HAP-1 (cell line): Measurements from ENCODE around the gene EXD1.
"Not testable (repeated sequence)": the region's sequence is repeated elsewhere in the genome, so short reads cannot be mapped to it uniquely, and the experiment has no call there.

Experiments used
- DNase-seq, 2 experiments: peaks; one replicate each; pipeline ENCODE4 v3.0.0-alpha.2; 2016 to 2020; ENCODE audit warnings: low spot score in 2 of 2
- H3K27me3 ChIP-seq: fragments of 250-450 bp; sonication (Bioruptor Pico); 2 replicates; pipeline ENCODE4 v1.5.1; 2020; ENCODE audit warnings: low read depth, mild to moderate bottlenecking, moderate library complexity
- H3K36me3 ChIP-seq: fragments of 250-450 bp; sonication (Bioruptor Pico); replicated peaks from 2 replicates; pipeline ENCODE4 v1.5.1; 2020; ENCODE audit warnings: mild to moderate bottlenecking
- H3K4me1 ChIP-seq: fragments of 250-450 bp; sonication (Bioruptor Pico); 2 replicates; pipeline ENCODE4 v1.5.1; 2020; ENCODE audit warnings: mild to moderate bottlenecking
- H3K4me3 ChIP-seq: fragments of 250-450 bp; sonication (Bioruptor Pico); 2 replicates; pipeline ENCODE4 v1.5.1; 2020; ENCODE audit warnings: mild to moderate bottlenecking, moderate library complexity
- H3K9me3 ChIP-seq: fragments of 250-450 bp; sonication (Bioruptor Pico); 2 replicates; pipeline ENCODE4 v1.5.1; 2020; ENCODE audit warnings: mild to moderate bottlenecking, moderate library complexity
- in situ Hi-C: fragments of 300-500 bp; cut with MboI; formaldehyde crosslinking; loops from 3 replicates; pipeline ENCODE4 v1.14.3; 2020; ENCODE audit warnings: low sequenced_read_pairs, inconsistent platforms, mixed read lengths

Gene EXD1, protein sequence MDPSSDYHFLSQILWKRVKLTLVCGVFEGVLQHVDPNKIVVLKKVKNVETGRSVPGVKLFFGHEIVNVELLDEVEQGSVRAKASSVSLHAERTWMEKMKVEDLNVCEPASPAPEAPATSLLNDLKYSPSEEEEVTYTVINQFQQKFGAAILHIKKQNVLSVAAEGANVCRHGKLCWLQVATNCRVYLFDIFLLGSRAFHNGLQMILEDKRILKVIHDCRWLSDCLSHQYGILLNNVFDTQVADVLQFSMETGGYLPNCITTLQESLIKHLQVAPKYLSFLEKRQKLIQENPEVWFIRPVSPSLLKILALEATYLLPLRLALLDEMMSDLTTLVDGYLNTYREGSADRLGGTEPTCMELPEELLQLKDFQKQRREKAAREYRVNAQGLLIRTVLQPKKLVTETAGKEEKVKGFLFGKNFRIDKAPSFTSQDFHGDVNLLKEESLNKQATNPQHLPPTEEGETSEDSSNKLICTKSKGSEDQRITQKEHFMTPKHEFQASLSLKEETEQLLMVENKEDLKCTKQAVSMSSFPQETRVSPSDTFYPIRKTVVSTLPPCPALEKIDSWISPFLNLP

DNA sequence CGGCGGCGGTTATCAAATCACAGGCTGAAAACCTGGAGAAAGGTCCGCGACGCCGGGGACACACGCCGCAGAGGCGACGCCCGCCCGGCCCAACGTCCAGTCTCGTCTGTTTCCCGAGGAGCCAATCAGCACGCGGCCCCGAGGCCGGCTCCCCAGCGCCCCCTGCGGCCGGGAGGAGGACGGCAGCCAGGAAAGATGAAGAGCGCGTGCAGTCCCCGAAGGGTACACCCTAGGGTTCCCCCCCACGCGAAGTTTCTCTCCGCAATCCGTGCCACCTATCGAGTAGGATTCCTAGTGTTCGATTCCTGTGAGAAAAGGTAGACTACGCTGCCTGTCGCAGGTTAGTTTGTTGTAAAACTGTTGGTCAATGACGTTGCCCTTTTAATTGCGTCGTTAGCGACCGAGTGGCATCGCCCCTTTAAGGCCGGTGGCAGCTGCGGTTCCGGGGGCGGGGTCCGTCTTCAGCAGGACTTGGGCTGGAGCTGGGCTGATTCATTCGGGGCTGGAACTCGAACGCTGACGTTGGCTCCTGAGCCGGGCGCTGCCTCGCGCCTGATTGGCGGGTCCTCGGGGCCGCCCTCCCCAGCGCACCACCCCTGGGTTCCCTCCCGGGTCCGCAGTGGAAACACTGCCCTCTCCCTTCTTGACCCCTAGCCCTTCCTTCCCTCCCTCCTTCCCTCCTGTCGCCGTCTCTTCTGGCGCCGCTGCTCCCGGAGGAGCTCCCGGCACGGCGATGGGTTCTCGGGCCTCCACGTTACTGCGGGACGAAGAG lies at the start of gene EXD1, which contains the start of gene CHP1:
Gene EXD1 (minus strand): TSS at position 108 of the 772 bp plus-strand sequence. CDS start 4,182 bp downstream, outside the sequence.
Gene CHP1 (plus strand): TSS at position 619 of the 772 bp plus-strand sequence. CDS start 115 bp downstream, at position 734.
- no peaks in the 10 kb centered on the region for H3K27me3 ChIP-seq
- H3K4me1 ChIP-seq = peaks cover 14% of the 10 kb centered on the region
- in situ Hi-C loops = no loop called here
- H3K9me3 ChIP-seq = no peaks in the 10 kb centered on the region
- no peaks in the 10 kb centered on the region for H3K36me3 ChIP-seq
- DNase-seq = peak; percentile 91 to 99
- peak within 1 kb of the TSS; percentile 81 for H3K4me3 ChIP-seq

DNA sequence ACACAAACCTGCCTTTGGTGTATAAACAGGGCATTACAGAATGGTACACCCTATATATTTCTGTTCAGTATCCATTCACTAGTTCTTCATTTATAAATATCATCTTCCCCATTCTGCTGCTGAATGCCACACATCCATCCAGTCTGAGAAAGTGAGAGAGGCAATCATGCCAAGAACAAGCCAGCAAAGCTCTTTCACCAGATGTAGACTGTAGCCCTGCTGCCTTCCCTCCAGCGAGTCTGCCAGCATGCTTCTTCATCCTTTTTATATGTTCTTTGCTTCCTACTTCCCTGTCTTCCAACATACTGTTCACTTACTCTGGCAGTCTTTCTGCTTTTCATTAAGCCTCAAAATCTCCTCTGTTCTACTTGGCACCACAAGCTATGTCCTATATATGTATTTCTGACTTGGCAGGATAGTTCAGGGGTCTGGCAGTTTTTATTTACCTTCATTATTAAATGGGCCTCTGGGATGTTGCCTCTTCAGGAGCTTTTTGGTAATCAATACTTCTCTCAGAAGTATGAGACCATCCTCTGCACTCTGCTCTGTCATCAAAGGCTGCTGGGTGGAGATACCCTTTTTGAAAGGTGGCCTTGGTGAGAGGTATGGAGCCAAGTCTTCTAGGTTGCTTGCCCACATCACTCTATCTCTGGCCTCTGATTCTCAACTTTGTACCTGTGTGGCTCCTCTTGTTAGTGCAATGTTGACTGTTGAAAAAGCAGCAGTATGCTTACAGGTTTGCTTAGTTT lies 49.2 kb upstream of the EXD1 start:
- Histone ChIP-seq H3K36me3 (peaks cover 12% of the 10 kb centered on the region), H3K27me3 (no peaks in the 10 kb centered on the region), H3K9me3 (no peaks in the 10 kb centered on the region), H3K4me3 (no peak overlapping the region), H3K4me1 (peaks cover 9% of the 10 kb centered on the region)
- DNase-seq = no peak
- in situ Hi-C loops = no loop called here

DNA sequence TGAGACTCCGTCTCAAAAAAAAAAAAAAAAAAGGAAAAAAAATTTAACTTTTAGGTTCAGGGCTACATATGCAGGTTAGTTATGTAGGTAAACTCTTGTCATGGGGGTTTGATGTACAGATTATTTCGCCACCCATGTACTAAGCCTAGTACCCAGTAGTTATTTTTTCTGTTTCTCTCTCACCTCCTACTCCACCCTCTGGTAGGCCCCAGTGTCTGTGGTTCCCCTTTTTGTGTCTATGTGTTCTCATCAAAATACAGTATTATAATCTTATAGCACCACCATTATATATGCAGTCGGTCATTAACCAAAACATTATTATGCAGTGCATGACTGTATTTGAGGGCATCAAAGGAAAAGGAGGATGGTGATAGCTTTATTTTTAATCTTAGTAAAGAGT lies 47.8 kb upstream of the EXD1 start:
- in situ Hi-C loops = no loop called here
- no peak overlapping the region for H3K4me3 ChIP-seq
- H3K9me3 ChIP-seq = no peaks in the 10 kb centered on the region
- H3K27me3 ChIP-seq = no peaks in the 10 kb centered on the region
- DNase-seq = no peak
- peaks cover 6% of the 10 kb centered on the region for H3K4me1 ChIP-seq
- H3K36me3 ChIP-seq = peaks cover 5% of the 10 kb centered on the region

DNA sequence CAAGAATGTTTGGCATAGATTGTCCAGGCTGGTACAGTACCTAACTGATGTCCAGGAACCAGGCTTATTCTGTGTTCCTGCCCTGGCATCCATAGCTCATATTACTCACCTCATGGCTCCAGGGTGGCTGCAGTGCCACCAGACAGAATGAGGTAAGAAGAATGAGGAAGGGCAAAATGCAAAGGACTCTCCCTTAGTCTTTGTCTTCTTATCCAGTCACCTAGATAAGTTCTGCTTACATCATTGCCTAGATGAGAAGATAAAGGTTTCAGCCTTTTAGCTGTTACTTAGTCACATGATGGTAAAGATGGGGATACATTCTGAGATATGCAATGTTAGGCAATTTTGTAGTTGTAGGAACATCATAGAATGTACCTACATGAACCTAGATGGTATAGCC lies 46.3 kb upstream of the EXD1 start:
- no peaks in the 10 kb centered on the region for H3K27me3 ChIP-seq
- no peaks in the 10 kb centered on the region for H3K9me3 ChIP-seq
- H3K36me3 ChIP-seq = peaks cover 5% of the 10 kb centered on the region
- no peaks in the 10 kb centered on the region for H3K4me1 ChIP-seq
- H3K4me3 ChIP-seq = no peak overlapping the region
- DNase-seq = no peak
- in situ Hi-C loops = no loop called here

DNA sequence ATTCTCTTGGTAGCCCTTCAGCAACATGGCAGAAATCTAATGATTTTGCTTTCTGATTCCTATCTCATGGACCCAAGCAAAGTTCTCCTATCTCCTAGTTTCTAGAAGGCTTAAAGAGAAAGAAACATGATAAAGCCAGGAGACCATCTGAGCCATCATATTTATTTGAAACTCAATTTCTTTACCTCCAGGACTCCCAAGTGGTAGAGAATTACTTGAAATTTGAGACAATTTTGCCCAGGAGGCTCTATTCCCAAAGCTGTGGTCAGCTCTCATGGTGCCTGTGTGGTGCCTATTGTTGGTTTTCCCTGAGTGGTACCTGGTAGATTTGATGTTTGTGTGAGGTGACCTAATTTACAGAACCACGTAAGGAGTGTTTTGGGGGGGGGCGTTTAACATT lies 39.3 kb upstream of the EXD1 start:
- in situ Hi-C loops = no loop called here
- H3K36me3 ChIP-seq = peaks cover 9% of the 10 kb centered on the region; the same call in 1 of the 2 replicates
- H3K9me3 ChIP-seq = no peaks in the 10 kb centered on the region
- H3K4me1 ChIP-seq = no peaks in the 10 kb centered on the region
- no peak overlapping the region for H3K4me3 ChIP-seq
- H3K27me3 ChIP-seq = no peaks in the 10 kb centered on the region
- DNase-seq = no peak

DNA sequence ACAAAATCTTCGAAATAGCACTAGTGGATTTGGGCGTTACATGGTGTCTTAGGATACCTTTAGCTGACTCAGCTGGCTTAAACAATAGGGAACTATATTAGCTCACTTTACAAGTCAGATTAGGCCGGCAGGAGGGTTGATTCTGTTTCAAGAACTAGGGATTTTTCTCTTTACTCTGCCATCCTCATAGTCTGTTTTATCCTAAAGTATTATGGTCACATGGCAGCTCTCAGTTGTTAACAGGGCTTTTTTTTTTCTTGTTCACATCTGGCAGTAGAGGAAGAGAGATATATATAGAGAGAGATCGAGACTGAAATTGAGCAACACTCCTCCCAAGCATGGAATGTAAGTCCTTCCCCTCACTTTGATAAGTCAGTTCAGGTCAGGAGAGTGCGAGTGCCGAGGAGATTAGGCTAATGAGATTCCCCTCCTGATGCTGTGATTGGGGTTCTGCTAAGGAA lies 33.4 kb upstream of the EXD1 start:
- Histone ChIP-seq H3K9me3 (no peaks in the 10 kb centered on the region), H3K27me3 (no peaks in the 10 kb centered on the region), H3K4me3 (no peak overlapping the region), H3K4me1 (no peaks in the 10 kb centered on the region), H3K36me3 (peaks cover 18% of the 10 kb centered on the region)
- in situ Hi-C loops = no loop called here
- DNase-seq = peak in 1 of 2 experiments; percentile 12

DNA sequence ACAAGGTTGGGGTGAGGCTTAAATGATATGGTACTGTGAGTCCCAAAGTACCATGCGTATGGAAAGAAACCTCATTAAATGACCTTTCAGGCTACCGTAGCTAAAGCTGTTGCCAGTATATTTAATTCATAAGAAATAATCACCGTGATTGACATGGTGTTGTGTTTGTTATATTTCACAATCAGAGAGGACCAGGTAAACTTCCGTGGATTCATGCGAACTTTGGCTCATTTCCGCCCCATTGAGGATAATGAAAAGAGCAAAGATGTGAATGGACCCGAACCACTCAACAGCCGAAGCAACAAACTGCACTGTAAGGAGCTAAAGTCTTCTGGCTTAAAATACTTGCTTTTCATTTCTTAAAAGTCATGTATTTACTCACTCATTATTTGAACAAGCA lies 32.0 kb upstream of the EXD1 start:
- Histone ChIP-seq H3K9me3 (no peaks in the 10 kb centered on the region), H3K36me3 (peaks cover 18% of the 10 kb centered on the region), H3K4me1 (no peaks in the 10 kb centered on the region), H3K27me3 (no peaks in the 10 kb centered on the region), H3K4me3 (no peak overlapping the region)
- DNase-seq = no peak
- in situ Hi-C loops = no loop called here

DNA sequence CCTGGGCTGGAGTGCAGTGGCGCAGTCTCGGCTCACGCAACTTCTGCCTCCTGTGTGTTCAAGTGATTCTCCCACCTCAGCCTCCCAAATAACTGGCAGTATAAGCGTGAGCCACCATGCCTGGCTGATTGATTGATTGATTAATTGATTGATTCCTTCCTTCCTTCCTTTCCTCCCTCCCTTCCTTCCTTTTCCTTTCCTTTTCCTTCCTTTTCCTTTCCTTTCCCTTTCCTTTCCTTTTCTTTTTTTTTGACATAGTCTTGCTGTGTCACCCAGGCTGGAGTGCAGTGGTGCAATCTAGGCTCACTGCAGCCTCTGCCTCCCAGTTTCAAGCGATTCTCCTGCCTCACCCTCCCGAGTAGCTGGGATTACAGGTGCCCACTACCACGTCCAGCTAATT lies 30.4 kb upstream of the EXD1 start:
- H3K4me1 ChIP-seq, in situ Hi-C loops: not testable (repeated sequence)

DNA sequence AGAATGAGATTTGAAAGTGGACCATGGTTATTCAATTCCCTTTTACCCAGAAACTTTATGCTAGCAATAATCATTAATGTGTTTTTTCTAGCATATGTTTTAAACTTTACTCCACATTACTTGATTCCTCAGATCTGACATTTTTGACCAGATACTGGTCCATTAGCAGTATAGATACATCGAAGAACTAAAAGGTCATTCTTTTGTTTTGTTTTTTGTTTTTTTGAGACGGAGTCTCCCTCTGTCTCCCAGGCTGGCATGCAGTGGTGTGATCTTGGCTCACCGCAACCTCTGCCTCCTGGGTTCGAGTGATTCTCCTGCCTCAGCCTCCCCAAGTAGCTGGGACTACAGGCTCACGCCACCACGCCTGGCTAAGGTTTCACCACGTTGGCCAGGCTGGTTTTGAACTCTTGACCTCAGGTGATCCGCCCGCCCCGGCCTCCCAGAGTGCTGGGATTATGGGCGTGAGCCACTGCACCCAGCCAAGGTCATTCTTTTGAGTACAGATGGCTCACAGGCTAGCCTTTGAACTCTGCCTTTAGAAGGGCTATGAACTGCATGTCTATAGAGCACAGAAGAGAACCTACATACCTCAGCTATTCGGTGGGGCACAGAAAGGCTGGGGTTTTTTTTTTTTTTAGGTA lies 29.1 kb upstream of the EXD1 start:
- no peaks in the 10 kb centered on the region for H3K27me3 ChIP-seq
- H3K36me3 ChIP-seq = peaks cover 11% of the 10 kb centered on the region
- H3K9me3 ChIP-seq = no peaks in the 10 kb centered on the region
- no peak for DNase-seq
- in situ Hi-C loops = no loop called here
- no peak overlapping the region for H3K4me3 ChIP-seq
- no peaks in the 10 kb centered on the region for H3K4me1 ChIP-seq

More for the DNA sequence above, 30.4 kb upstream of the EXD1 start:
- not testable (repeated sequence) for DNase-seq, H3K27me3 ChIP-seq, H3K4me3 ChIP-seq, H3K9me3 ChIP-seq
- H3K36me3 ChIP-seq = peaks cover 13% of the 10 kb centered on the region

DNA sequence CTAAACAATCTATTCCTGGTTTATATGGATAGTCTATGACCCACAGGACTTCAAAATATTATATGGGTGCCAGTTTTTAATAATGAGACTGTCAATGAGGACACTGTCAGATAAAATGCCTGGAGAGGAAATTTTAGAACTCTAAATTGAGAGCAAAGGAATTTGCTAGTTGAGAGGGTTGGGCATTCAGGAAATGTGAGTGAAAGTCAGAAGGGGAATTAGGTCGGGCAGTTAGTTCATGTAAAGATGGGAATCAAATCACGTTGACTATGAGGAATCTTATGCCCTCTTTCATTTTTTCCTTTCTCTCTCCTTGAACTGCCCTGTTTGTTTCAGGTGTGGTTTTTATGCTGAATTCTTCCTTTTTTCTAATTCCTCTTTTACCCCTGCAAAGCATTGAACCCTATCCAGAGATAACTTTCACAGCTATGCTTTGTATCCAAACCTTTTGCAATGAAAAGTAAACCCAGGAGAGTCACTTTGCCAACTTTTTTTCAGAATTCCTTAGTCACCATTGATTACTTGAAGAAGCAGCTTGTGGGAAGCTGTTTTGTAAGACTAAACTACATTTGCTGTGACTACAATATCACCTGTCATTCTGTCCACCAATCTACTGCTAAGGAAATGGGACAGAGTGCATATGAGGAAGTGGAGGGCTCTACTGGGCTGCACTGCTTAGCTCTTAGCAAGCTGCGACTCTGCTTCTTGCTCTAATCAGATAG lies 28.4 kb upstream of the EXD1 start:
- no peaks in the 10 kb centered on the region for H3K9me3 ChIP-seq
- in situ Hi-C loops = no loop called here
- no peak for DNase-seq
- peaks cover 8% of the 10 kb centered on the region for H3K36me3 ChIP-seq
- no peak overlapping the region for H3K4me3 ChIP-seq
- no peaks in the 10 kb centered on the region for H3K27me3 ChIP-seq
- no peaks in the 10 kb centered on the region for H3K4me1 ChIP-seq

DNA sequence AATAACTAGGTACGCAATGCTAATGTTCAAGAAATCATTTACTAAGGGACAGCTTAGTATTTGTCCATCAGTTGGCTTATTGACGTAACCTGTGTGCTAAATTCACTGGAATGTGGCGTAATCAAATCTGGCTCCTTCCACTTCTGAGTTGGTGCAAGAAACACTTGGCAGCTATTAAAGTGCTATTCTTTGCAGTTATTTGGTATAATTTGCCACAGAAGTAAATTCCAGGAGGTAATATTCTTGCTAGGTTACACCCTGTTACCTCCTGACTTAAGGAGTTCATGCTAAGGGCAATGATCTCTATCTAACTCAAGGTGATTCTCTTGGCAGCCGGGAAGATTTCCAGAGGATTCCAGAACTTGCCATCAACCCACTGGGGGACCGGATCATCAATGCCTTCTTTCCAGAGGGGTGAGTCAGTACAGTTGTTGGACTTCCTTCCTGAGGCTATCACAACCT lies 26.1 kb upstream of the EXD1 start:
- Histone ChIP-seq H3K9me3 (no peaks in the 10 kb centered on the region), H3K36me3 (no peaks in the 10 kb centered on the region; the same call in 1 of the 2 replicates), H3K27me3 (no peaks in the 10 kb centered on the region), H3K4me3 (no peak overlapping the region), H3K4me1 (no peaks in the 10 kb centered on the region)
- DNase-seq = no peak
- in situ Hi-C loops = no loop called here

DNA sequence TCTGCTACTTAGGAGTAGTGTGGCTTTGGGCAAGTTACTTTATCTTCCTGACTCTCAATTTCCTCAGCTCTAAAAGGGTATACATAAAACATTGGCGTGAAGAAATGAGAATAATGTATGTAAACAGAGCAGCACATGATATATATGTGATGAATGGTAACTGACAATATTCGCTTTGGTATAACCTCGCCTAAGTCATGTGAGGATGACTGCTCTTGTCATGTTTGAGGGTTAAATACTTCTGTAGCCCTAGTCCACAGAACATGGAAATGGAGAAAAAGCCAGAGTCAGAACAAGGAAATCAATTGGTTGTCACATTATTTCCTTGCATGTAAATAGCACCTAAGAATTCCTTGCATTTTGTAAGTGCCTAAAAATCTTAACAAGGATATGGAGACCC lies 25.5 kb upstream of the EXD1 start:
- no peak for DNase-seq
- H3K9me3 ChIP-seq = no peaks in the 10 kb centered on the region
- no peaks in the 10 kb centered on the region for H3K4me1 ChIP-seq
- no peaks in the 10 kb centered on the region; the same call in none of the 2 replicates for H3K36me3 ChIP-seq
- H3K4me3 ChIP-seq = no peak overlapping the region
- H3K27me3 ChIP-seq = no peaks in the 10 kb centered on the region
- in situ Hi-C loops = no loop called here
